ENCODE measurements around the gene IGF1R.
"Not testable (repeated sequence)": the region's sequence is repeated elsewhere in the genome, so short reads cannot be mapped to it uniquely, and the experiment has no call there.

Gene IGF1R

DNA sequence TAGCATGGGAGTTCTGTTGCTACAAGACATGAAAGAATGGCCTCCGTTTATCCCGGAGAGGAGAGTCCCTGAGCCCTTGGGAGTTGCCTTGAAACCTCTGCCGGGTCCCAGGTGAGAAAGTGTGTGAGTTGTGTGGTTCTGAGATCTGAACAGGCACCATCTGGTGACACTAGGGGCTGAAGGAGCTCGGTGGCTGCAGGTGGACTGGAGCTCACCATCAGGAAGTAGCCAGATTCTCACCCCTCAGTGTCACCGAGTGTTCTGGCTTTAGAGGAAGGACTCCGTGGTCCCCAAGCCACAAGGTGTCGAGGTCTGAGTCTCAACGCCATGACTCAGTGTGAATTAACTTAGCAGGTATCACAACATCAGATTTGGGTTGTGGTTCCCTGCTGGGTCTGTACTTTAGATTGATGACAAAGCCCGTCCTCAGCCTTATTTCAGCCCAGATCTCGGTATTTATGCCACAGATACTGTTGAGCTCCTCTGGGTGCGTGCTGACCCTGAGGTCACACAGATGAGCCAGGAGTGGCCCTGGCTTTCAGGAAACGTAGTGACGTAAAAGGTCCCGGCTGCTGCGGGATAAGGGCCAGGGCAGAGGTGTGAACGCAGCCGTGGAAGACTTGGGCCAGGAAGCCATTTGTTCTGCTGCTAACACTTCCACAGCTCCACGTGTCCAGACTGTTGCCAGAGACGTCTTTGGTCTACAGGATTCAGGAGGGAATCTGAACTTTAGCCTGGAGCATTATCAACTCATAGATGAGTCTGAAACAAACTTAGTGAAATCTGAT, 304.9 kb downstream of the IGF1R start:
- no peak for DNase-seq

DNA sequence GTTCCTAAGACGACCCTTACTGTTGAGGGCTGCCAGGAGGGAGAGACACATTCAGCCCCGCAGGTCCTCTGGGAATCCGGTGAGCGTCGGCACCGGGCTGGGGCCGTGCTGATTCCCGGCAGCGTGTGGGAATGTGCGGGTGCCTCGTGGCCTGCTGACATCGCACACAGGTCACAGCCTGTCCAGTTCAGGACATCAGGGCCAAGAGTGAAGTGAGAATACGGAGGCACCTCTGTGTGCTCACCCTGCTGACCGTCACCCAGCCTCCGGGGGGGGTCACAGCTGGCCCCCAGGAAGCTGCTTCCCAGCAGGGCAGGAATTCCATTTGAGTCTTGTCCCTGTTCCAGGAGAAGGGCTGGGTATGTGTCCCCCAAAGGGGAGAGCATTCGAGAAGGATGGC, 305.6 kb downstream of the IGF1R start:
- no peak for DNase-seq

DNA sequence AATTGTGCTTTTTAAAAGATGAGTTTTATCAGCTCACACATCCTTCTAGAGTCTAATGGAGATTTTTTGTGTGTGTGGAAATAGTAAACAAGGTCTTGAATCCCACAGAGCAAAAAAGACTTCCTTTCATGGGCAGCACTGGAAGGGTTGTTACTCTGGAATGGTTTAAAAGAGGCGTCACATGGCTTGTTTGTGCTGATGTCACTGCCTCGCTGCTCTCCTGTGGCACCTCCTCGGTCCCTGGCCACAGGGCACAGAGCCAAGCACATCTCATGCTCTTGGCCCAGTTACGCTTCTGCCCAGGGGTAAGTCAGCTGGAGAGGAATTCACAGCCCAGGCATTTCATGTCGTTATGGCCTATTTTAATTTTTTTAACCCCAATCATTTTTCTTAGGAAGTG, 306.1 kb downstream of the IGF1R start:
- DNase-seq: peak; percentile 14

DNA sequence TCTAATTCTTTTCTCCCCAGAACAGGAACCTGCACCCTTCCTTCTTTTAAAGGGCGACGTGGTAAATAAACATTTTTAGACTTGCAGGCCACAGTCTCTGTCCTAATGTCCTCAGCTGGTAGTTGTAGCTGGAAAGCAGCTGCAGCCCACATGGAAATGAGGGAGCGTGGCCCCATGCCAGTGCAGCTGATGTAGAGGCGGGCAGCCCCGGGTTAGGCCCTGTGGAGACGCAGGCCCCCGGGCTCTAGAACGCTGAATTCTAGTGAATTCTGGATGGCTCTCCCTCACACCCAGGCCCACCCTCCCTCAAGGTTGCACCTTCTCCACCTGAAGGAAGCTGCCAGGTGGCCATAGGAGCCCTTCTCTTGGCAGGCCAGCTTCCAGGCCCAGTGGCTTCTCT, 307.0 kb downstream of the IGF1R start:
- no peak for DNase-seq

DNA sequence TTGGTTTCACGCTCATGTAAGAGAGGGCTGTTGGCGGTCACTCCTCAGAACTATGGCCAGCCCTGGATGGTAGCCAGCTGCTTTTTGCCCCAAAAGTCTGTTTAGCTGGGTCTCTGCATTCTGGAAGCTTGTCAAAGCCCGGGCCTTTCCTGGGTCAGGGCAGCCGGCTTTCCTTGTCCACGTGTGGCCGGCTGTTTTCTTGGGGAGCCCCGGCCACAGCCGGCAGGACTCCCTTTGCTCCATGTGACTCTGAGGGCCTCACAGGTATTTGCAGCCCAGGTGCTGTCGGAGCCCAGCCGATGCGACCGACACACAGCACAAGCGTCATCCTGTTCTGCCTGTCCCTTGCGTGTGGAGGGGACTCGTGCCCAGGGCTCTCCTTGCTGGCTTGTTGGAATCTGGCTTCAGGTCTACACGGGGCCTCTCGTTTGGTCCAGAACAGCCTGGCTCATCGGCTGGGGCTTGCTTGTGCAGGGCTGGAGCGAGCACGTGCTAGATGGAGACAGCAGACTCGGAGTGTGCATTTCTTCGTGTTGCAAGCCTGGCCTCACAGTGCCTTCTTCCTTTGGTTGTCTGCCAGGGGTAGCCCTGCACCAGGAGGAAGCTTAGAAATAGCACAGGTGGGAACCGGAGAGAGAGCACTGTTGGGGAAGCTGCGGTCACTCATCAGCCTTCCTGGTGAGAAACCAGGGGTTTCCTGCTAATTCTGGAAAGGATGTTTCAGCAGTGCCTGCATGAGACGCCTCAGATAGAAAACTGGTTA, 307.8 kb downstream of the IGF1R start:
- DNase-seq: no peak

DNA sequence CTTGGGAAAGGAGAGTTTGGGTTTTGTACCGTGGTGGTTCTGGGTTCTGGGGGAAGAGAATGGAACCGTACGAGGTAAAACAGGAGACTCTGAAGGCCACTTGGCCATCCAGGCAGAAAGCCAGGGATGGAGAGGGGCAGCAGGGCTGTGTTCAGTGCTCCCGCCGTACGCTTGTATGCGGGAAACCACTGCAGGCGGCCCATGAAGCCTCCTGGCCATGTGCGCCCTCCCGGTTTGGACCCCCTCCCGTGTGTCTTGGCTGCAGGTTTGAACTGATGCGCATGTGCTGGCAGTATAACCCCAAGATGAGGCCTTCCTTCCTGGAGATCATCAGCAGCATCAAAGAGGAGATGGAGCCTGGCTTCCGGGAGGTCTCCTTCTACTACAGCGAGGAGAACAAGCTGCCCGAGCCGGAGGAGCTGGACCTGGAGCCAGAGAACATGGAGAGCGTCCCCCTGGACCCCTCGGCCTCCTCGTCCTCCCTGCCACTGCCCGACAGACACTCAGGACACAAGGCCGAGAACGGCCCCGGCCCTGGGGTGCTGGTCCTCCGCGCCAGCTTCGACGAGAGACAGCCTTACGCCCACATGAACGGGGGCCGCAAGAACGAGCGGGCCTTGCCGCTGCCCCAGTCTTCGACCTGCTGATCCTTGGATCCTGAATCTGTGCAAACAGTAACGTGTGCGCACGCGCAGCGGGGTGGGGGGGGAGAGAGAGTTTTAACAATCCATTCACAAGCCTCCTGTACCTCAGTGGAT, 308.6 kb downstream of the IGF1R start:
- no peak for DNase-seq

DNA sequence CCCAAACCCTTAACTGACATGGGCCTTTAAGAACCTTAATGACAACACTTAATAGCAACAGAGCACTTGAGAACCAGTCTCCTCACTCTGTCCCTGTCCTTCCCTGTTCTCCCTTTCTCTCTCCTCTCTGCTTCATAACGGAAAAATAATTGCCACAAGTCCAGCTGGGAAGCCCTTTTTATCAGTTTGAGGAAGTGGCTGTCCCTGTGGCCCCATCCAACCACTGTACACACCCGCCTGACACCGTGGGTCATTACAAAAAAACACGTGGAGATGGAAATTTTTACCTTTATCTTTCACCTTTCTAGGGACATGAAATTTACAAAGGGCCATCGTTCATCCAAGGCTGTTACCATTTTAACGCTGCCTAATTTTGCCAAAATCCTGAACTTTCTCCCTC, 309.3 kb downstream of the IGF1R start:
- no peak for DNase-seq

DNA sequence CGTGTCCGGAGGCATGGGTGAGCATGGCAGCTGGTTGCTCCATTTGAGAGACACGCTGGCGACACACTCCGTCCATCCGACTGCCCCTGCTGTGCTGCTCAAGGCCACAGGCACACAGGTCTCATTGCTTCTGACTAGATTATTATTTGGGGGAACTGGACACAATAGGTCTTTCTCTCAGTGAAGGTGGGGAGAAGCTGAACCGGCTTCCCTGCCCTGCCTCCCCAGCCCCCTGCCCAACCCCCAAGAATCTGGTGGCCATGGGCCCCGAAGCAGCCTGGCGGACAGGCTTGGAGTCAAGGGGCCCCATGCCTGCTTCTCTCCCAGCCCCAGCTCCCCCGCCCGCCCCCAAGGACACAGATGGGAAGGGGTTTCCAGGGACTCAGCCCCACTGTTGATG, 309.7 kb downstream of the IGF1R start:
- DNase-seq: no peak

DNA sequence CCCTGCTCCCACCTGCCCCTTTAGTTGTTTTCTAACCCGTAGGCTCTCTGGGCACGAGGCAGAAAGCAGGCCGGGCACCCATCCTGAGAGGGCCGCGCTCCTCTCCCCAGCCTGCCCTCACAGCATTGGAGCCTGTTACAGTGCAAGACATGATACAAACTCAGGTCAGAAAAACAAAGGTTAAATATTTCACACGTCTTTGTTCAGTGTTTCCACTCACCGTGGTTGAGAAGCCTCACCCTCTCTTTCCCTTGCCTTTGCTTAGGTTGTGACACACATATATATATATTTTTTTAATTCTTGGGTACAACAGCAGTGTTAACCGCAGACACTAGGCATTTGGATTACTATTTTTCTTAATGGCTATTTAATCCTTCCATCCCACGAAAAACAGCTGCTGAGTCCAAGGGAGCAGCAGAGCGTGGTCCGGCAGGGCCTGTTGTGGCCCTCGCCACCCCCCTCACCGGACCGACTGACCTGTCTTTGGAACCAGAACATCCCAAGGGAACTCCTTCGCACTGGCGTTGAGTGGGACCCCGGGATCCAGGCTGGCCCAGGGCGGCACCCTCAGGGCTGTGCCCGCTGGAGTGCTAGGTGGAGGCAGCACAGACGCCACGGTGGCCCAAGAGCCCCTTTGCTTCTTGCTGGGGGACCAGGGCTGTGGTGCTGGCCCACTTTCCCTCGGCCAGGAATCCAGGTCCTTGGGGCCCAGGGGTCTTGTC, 310.7 kb downstream of the IGF1R start:
- no peak for DNase-seq

DNA sequence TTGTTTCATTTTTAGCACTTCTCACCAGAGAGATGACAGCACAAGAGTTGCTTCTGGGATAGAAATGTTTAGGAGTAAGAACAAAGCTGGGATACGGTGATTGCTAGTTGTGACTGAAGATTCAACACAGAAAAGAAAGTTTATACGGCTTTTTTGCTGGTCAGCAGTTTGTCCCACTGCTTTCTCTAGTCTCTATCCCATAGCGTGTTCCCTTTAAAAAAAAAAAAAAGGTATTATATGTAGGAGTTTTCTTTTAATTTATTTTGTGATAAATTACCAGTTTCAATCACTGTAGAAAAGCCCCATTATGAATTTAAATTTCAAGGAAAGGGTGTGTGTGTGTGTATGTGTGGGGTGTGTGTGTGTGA, 311.3 kb downstream of the IGF1R start:
- no peak for DNase-seq

DNA sequence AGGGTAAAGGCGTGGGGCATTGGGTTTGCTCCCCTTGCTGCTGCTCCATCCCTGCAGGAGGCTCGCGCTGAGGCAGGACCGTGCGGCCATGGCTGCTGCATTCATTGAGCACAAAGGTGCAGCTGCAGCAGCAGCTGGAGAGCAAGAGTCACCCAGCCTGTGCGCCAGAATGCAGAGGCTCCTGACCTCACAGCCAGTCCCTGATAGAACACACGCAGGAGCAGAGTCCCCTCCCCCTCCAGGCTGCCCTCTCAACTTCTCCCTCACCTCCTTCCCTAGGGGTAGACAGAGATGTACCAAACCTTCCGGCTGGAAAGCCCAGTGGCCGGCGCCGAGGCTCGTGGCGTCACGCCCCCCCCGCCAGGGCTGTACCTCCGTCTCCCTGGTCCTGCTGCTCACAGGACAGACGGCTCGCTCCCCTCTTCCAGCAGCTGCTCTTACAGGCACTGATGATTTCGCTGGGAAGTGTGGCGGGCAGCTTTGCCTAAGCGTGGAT, 312.3 kb downstream of the IGF1R start:
- no peak for DNase-seq

DNA sequence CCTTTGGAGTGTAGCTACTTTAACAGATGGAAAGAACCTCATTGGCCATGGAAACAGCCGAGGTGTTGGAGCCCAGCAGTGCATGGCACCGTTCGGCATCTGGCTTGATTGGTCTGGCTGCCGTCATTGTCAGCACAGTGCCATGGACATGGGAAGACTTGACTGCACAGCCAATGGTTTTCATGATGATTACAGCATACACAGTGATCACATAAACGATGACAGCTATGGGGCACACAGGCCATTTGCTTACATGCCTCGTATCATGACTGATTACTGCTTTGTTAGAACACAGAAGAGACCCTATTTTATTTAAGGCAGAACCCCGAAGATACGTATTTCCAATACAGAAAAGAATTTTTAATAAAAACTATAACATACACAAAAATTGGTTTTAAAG, 315.1 kb downstream of the IGF1R start:
- no peak for DNase-seq

DNA sequence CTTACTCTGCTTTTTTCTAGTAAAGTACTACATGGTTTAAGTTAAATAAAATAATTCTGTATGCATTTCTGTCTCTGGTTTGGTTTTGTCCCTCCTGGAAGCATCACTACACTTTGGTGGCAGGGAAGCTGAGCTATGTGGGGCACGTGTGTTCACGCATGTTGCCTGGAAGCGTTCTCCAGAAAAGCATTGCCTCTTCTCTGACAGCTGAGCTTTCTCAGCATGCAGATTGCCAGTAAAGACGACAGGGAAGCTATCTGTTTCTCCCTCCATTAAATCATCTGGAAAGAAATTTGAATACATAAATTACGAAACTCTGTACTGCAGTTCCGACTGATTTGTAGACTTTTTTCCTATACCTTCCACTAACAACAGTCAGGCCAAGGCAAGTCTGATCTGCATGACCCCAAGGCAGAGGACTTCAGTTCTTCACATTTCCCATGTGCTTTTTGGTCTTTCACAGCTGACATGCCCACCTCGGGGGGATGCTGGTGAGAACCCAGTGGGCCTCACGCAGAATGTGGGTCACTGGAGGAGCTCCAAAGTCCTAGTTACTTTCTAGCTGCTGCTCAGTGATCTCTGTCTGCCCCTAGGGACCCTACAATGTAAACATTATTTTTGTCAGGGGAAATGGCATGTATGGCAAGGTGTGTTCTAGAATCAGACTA, 316.3 kb downstream of the IGF1R start:
- DNase-seq: no peak

DNA sequence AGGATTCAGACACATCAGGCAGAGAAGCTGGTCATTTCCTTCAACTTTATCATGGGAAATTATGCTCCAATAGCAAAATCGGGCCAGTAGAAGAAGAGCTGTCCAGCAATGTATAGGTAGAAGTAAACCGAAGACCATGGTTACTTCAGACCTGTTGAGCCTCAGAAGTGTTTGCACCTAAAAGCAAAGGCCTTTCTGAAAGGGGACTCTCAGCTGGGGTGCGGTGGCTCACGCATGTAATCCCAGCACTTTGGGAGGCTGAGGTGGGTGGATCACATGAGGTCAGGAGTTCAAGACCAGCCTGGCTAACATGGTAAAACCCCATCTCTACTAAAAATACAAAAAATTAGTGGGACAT, 316.8 kb downstream of the IGF1R start:
- DNase-seq: not testable (repeated sequence)

DNA sequence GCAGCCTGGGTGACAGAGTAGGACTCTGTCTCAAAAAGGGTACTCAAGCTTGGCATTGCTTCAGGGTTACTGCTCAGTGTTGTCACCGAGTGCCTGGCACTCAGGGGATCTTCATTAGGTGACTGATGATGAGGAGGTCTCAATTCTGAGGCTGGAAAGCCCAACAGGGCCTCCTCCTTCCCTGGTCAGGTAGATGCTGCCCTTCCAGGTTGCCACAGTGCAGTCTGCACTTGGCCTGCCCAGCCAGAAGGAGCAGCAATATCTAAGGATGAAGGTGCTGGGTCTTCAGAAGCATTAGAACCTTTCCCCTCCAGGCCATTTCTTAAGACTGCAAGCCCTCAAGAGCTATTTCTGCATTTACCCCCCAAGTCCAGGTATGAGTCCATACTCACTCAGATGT, 317.3 kb downstream of the IGF1R start:
- no peak for DNase-seq

DNA sequence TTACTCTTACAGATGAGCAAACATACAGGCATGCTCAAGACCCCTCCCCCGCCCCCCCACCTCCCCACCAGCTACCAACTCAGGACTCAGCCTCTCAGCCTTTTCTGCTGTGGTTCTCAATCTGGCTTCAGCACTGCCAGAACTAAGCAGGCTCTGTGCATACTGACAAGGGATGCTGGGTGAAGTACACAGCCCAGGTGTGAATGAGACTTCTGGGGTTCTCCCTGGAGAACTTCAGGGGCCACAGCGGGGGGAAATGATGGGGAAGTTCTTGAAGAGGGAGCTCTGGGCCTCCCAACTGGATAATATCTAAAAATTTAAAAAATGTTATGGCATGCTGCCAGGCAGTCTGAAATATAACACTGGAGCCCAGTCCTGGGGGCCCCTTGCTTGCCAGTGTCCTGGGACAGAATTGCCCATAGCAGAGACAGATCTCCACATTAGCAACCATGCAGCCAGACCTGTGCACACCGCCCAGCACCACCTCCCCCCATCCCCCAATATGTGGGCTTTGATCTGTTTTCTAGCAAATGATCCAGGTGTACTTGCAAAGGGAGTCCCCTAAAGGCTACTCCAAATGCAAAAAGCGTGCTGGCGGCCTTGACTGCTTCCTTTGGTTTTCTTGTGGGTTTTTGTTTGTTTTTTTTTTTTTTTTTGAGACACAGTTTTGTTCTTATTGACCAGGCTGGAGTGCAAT, 317.9 kb downstream of the IGF1R start:
- no peak for DNase-seq

DNA sequence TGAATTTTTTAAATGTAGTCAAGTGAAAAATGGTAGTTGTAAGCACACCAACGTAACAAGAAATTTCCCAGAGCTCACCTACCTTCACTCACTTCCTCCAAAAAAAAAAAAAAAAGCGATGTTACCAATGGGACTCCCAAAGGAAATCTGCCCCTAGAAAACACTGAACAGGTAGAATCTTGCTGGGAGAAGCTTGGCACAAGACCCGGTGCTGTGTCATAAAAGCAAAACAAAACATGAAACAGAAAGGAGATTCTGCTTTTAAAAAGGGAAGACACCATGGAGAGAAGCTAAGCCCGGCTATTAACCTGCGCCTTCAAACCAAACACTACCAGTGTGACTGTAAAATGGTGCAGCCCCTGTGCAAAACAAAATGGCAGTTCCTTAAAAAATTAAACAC, 318.8 kb downstream of the IGF1R start:
- DNase-seq: no peak

DNA sequence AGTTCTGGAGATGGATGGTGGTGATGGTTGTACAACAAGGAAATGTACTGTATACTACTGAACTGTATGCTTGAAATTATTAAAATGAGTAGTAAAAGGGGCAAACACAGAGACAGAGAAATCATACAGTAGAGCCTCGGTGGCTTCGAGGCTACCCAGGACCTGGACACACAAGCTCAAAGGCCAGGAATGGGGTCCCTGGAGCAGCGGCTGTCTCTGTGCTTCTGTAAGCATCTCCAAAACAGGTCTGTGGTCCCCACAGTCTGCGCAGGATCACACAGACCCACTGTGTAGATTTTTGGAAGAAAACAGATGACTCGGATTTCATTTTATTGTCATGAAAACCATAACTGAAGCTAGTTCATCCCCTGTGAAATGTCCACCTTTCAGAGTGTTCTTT, 319.6 kb downstream of the IGF1R start:
- DNase-seq: no peak

DNA sequence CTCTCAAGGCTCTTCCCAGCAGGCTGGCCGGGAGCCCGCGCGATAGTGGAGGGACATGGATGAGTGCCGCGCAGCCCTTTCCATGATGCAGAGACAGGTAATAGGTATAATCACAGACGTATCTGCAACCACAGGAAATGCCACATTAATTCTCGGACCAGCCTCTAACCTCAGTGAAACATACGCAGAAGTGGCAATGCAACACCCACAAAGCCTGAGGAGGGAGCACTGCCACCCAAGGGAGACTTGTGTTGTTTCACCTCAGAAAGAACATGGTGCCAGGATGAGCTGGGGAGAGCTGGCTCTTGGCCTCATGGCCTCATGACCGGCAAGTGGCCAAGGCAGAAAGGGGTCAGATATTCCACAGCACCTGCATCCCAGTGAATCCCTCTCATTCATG, 320.2 kb downstream of the IGF1R start:
- DNase-seq: no peak

DNA sequence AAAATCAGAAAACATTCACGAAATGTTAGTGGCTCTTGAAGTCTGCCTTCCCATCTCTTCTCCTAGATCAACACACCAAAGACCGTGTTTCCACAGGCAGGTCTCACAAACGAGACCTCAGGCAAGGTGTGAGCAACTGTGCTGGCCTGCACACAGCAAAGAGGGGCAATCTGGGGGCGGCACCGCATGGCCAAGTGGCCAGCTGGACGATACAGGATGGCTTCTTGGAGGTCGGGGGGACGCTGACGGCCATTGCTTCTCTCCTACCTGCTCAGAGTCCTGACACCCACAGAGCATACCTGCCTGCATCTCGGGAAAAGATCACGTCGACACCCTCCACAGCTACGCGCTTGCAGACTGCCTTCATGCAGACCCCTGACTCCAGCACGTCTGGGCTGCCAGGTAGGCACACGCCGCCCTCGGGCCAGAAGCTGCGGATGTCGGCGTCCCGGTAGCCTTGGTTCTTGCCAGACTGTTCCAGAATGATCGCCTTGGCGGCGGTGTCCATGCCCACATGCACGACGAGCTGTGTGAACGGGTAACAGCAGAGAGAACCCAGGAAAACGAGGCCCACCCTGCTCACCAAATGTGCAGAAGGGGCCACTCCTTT, 320.9 kb downstream of the IGF1R start:
- no peak for DNase-seq

DNA sequence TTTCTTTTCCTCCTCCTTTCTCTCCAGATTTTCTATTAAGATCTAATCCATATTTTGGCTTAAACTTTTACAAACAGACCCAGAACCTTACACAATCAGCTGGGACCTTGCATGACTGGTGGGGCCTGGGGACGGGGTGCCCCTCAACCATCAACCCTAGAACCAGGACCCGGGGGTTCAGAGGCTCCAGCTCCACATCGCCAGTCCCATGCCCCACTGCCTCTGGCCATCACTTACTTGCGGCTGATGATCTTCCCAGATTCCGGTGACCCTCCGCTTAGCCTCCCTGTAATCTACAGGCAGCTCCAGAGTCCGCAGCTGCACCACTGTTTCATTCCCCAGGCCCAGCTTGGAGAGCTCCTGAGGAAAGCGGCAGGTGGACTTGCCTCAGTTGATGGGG, 322.5 kb downstream of the IGF1R start:
- no peak for DNase-seq

DNA sequence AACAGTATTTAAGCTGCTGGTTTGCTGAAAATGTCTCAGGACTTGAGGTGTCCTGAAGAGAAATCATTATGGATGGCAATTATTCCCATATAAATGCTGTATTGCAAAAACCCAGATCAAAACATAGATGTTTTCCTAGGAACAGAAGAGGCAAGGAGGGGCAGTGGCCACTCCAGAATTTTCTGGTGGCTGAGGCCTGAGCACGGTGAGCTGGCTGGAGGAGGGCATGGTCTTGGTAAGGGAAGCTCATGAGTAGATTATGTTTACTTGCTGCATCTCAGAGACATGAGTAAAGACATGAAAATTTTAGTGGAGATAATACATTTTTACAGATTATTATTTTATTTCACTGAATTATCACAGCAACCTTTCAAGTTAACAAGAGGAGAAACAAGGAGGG, 328.2 kb downstream of the IGF1R start:
- no peak for DNase-seq

All from NCI-H1092 (cell line).